Jurkat, Clone E6-1 (cell line): ENCODE measurements around the gene C1QTNF3.

ENCODE experiments used
- DNase-seq: peaks from one replicate; pipeline ENCODE4 v3.0.0-alpha.2; 2011; ENCODE audit warnings: low read depth, low spot score
- H3K4me3 ChIP-seq: 2 replicates; pipeline ENCODE4 v1.5.1; 2011; ENCODE audit warnings: mild to moderate bottlenecking, low read length, control low read depth, moderate library complexity

The C1QTNF3 gene

GRCh38 chr5:34053571-34054399 is 10.8 kb upstream of the C1QTNF3 start:
- H3K4me3 ChIP-seq: no peak overlapping the region

GRCh38 chr5:34053133-34053532 is 10.1 kb upstream of the C1QTNF3 start:
- no peak for DNase-seq
- H3K4me3 ChIP-seq: no peak overlapping the region

More at GRCh38 chr5:34053571-34054399, 10.8 kb upstream of the C1QTNF3 start:
- no peak for DNase-seq

- DNase-seq: no peak
- H3K4me3 ChIP-seq: no peak overlapping the region
Observed at GRCh38 chr5:34051374-34051980, 8.5 kb upstream of the C1QTNF3 start.

GRCh38 chr5:34047774-34048572 is 5.0 kb upstream of the C1QTNF3 start:
- DNase-seq: no peak
- H3K4me3 ChIP-seq: no peak overlapping the region

- no peak for DNase-seq
- no peak overlapping the region for H3K4me3 ChIP-seq
Observed at GRCh38 chr5:34047143-34047542, 4.1 kb upstream of the C1QTNF3 start.

GRCh38 chr5:34045996-34046395 is 3.0 kb upstream of the C1QTNF3 start:
- no peak for DNase-seq

GRCh38 chr5:34045023-34045422 is 2.0 kb upstream of the C1QTNF3 start:
- no peak overlapping the region for H3K4me3 ChIP-seq
- no peak for DNase-seq

More at GRCh38 chr5:34045996-34046395, 3.0 kb upstream of the C1QTNF3 start:
- no peak overlapping the region for H3K4me3 ChIP-seq

GRCh38 chr5:34042321-34042720 is 692 bp downstream of the C1QTNF3 start:
- no peak overlapping the region for H3K4me3 ChIP-seq

GRCh38 chr5:34041247-34041972 is 1.6 kb downstream of the C1QTNF3 start:
- DNase-seq: no peak
- H3K4me3 ChIP-seq: no peak overlapping the region

More at GRCh38 chr5:34042321-34042720, 692 bp downstream of the C1QTNF3 start:
- no peak for DNase-seq

- no peak for DNase-seq
- H3K4me3 ChIP-seq: no peak overlapping the region
Observed at GRCh38 chr5:34040472-34040871, 2.5 kb downstream of the C1QTNF3 start.

GRCh38 chr5:34039398-34040157 is 3.4 kb downstream of the C1QTNF3 start:
- no peak for DNase-seq
- no peak overlapping the region for H3K4me3 ChIP-seq

GRCh38 chr5:34038838-34039237 is 4.2 kb downstream of the C1QTNF3 start:
- no peak for DNase-seq
- H3K4me3 ChIP-seq: no peak overlapping the region

- no peak overlapping the region for H3K4me3 ChIP-seq
- DNase-seq: no peak
Observed at GRCh38 chr5:34038390-34038789, 4.6 kb downstream of the C1QTNF3 start.

- no peak for DNase-seq
- no peak overlapping the region for H3K4me3 ChIP-seq
Observed at GRCh38 chr5:34037726-34038125, 5.3 kb downstream of the C1QTNF3 start.

- H3K4me3 ChIP-seq: no peak overlapping the region
- DNase-seq: no peak
Observed at GRCh38 chr5:34035756-34036155, 7.3 kb downstream of the C1QTNF3 start.

GRCh38 chr5:34034534-34035327 is 8.3 kb downstream of the C1QTNF3 start:
- DNase-seq: no peak
- H3K4me3 ChIP-seq: no peak overlapping the region

GRCh38 chr5:34031966-34032365 is 11.0 kb downstream of the C1QTNF3 start:
- no peak overlapping the region for H3K4me3 ChIP-seq
- no peak for DNase-seq

- DNase-seq: no peak
- H3K4me3 ChIP-seq: no peak overlapping the region
Observed at GRCh38 chr5:34031117-34031516, 11.9 kb downstream of the C1QTNF3 start.
